HL-60 (cell line): ENCODE measurements around the gene SETD3.

Source experiments
- DNase-seq, 2 experiments: peaks; one replicate each; pipeline ENCODE4 v3.0.0-alpha.2; 2010 to 2020; ENCODE audit warnings: low read depth in 1 of 2, low spot score in 1 of 2
- H3K27ac ChIP-seq: fragments of 250-450 bp; sonication (Bioruptor Pico); replicated peaks from 2 replicates; pipeline ENCODE4 v1.5.1; 2020; ENCODE audit warnings: mild to moderate bottlenecking, moderate library complexity
- H3K27me3 ChIP-seq: fragments of 250-450 bp; sonication (Bioruptor Pico); 2 replicates; pipeline ENCODE4 v1.5.1; 2021; ENCODE audit warnings: mild to moderate bottlenecking, moderate library complexity; ENCODE audit not compliant: insufficient read depth, poor library complexity, severe bottlenecking
- H3K4me3 ChIP-seq: replicated peaks from 2 replicates; pipeline ENCODE4 v1.5.1; 2011; ENCODE audit warnings: mild to moderate bottlenecking, control low read depth, low read length; ENCODE audit not compliant: insufficient read depth
- CTCF ChIP-seq: IDR thresholded peaks from one replicate; pipeline ENCODE4 v1.5.1; 2011; ENCODE audit warnings: low read length, control low read depth, inconsistent platforms; ENCODE audit not compliant: insufficient read depth
- GABPA ChIP-seq: IDR thresholded peaks from 2 replicates; pipeline ENCODE4 v1.6.1; 2012; ENCODE audit warnings: low read depth
- POLR2AphosphoS5 ChIP-seq: IDR thresholded peaks from 2 replicates; pipeline ENCODE4 v1.6.1; 2012; ENCODE audit warnings: low read depth
- REST ChIP-seq: IDR thresholded peaks from 2 replicates; pipeline ENCODE4 v1.6.1; 2012; ENCODE audit warnings: low read depth; ENCODE audit not compliant: insufficient replicate concordance
- SPI1 ChIP-seq: IDR thresholded peaks from 2 replicates; pipeline ENCODE4 v1.6.1; 2012; ENCODE audit warnings: low read depth, mild to moderate bottlenecking, borderline replicate concordance

SETD3 gene

GRCh38 chr14:99515301-99516155 is 34.9 kb upstream of the SETD3 start:
- no peak overlapping the region for H3K4me3 ChIP-seq
- DNase-seq: no peak
- no peak overlapping the region for H3K27ac ChIP-seq
- no peaks in the 10 kb centered on the region for H3K27me3 ChIP-seq
- TF ChIP-seq POLR2AphosphoS5: no peak
- TF ChIP-seq CTCF: no peak
- TF ChIP-seq GABPA: no peak
- TF ChIP-seq REST: no peak
- TF ChIP-seq SPI1: no peak

- no peak for DNase-seq
- no peak overlapping the region for H3K4me3 ChIP-seq
- no peaks in the 10 kb centered on the region for H3K27me3 ChIP-seq
- TF ChIP-seq SPI1 (no peak), CTCF (no peak), POLR2AphosphoS5 (no peak), GABPA (no peak), REST (no peak)
- H3K27ac ChIP-seq: no peak overlapping the region
Measured at GRCh38 chr14:99514552-99515300, 34.1 kb upstream of the SETD3 start.

GRCh38 chr14:99513946-99514551 is 33.4 kb upstream of the SETD3 start:
- TF ChIP-seq GABPA (no peak), CTCF (no peak), SPI1 (no peak), REST (no peak), POLR2AphosphoS5 (no peak)
- no peak overlapping the region for H3K4me3 ChIP-seq
- DNase-seq: no peak
- no peaks in the 10 kb centered on the region for H3K27me3 ChIP-seq
- no peak overlapping the region for H3K27ac ChIP-seq
